Measurements from ENCODE around the gene PTDSS2. TPM values are rescaled to one million over a fixed set of nuclear protein-coding genes. Genes with fewer than 3 reads are reported as not detected.

The PTDSS2 gene
- polyA plus RNA-seq, 4 donors = 9.5 to 20.3 (median 15.4) TPM

GRCh38 chr11:496834-497564 lies 46.9 kb downstream of the PTDSS2 start:
- WGBS, 3 donors = 93 to 96% (median 95%) methylated on average over 34 of the region's 34 CpGs
- FAIRE-seq = no peak
- Histone ChIP-seq H3K4me1 (ENCODE audit: control insufficient read depth in 3 of 3, insufficient read depth in 2 of 3, low read depth in 1 of 3, low read length in 2 of 3) (no peaks in the 10 kb centered on the region), H3K27me3 (ENCODE audit: control insufficient read depth in 3 of 3, insufficient read depth in 3 of 3, low read length in 3 of 3) (no peaks in the 10 kb centered on the region), H3K9me3 (ENCODE audit: control insufficient read depth in 2 of 2, insufficient read depth in 1 of 2, low read depth in 1 of 2, low read length in 1 of 2) (no peaks in the 10 kb centered on the region), H3K4me3 (ENCODE audit: low read depth in 1 of 3, low read length in 3 of 3) (no peak overlapping the region), H3K27ac (ENCODE audit: low read depth in 1 of 3, low read length in 2 of 3) (no peak overlapping the region), H3K36me3 (ENCODE audit: control insufficient read depth in 3 of 3, insufficient read depth in 2 of 3, low read depth in 1 of 3, low read length in 3 of 3) (peaks cover 20 to 96% (median 21%) of the 10 kb centered on the region in 3 donors)
- no peak for DNase-seq

- 96% methylated on average over 31 of the region's 31 CpGs for WGBS, 3 donors
Measured at GRCh38 chr11:497565-498296, 47.7 kb downstream of the PTDSS2 start.

GRCh38 chr11:498297-499181 lies 48.5 kb downstream of the PTDSS2 start:
- Histone ChIP-seq H3K36me3 (ENCODE audit: control insufficient read depth in 3 of 3, insufficient read depth in 2 of 3, low read depth in 1 of 3, low read length in 3 of 3) (peaks cover 20 to 95% (median 21%) of the 10 kb centered on the region in 3 donors), H3K27me3 (ENCODE audit: control insufficient read depth in 3 of 3, insufficient read depth in 3 of 3, low read length in 3 of 3) (no peaks in the 10 kb centered on the region), H3K9me3 (ENCODE audit: control insufficient read depth in 2 of 2, insufficient read depth in 1 of 2, low read depth in 1 of 2, low read length in 1 of 2) (no peaks in the 10 kb centered on the region), H3K27ac (ENCODE audit: low read depth in 1 of 3, low read length in 2 of 3) (no peak overlapping the region), H3K4me1 (ENCODE audit: control insufficient read depth in 3 of 3, insufficient read depth in 2 of 3, low read depth in 1 of 3, low read length in 2 of 3) (no peaks in the 10 kb centered on the region), H3K4me3 (ENCODE audit: low read depth in 1 of 3, low read length in 3 of 3) (no peak overlapping the region)
- FAIRE-seq (no peak), DNase-seq (no peak)
- WGBS, 3 donors = 96 to 97% (median 96%) methylated on average over 38 to 39 of the region's 39 CpGs

More at GRCh38 chr11:497565-498296, 47.7 kb downstream of the PTDSS2 start:
- Histone ChIP-seq H3K4me1 (ENCODE audit: control insufficient read depth in 3 of 3, insufficient read depth in 2 of 3, low read depth in 1 of 3, low read length in 2 of 3) (no peaks in the 10 kb centered on the region), H3K9me3 (ENCODE audit: control insufficient read depth in 2 of 2, insufficient read depth in 1 of 2, low read depth in 1 of 2, low read length in 1 of 2) (no peaks in the 10 kb centered on the region), H3K27me3 (ENCODE audit: control insufficient read depth in 3 of 3, insufficient read depth in 3 of 3, low read length in 3 of 3) (no peaks in the 10 kb centered on the region), H3K36me3 (ENCODE audit: control insufficient read depth in 3 of 3, insufficient read depth in 2 of 3, low read depth in 1 of 3, low read length in 3 of 3) (peaks cover 20 to 97% (median 21%) of the 10 kb centered on the region in 3 donors), H3K4me3 (ENCODE audit: low read depth in 1 of 3, low read length in 3 of 3) (no peak overlapping the region), H3K27ac (ENCODE audit: low read depth in 1 of 3, low read length in 2 of 3) (no peak overlapping the region)
- FAIRE-seq = no peak
- no peak for DNase-seq

DNA sequence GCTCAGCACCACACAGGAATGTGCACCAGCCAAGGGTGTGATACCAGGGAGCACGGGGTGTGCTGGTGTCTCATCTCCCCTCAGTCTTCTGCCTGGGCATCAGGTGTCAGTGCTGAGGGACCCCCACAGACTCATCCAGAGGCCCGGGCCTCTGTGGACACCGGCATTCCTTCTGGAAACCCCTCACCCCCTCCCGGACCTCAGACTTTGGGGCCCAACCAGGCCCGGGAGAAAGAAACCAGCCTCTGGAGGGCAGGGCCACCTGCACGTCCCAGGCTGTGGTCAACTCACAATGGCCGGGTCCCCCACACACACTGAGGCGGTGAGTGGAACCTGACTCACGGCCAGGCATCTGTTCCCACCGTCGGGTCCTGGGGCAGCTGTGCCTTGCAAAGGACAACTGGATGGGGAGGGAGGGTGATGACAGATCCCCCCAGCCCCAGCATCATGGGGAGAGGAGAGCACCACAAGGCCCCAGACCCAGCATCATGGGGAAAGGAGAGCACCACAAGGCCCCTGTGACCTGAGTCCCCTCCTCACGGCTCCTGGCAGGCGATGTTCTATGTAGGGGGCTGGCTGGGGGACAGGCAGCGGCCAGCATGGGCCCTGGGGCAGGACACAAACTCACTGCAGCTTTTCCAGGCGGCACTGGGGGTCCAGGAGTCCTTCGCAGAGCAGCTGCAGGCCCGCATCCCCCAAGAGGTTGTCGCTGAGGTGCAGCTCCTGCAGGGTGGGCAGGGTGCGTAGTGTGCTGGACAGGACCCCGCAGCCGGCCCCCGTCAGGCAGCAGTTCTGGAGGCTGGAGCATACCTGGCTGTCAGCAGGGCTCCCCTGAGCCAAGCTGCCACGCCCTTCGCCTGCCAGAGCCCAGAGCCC lies 49.4 kb downstream of the PTDSS2 start:
- Histone ChIP-seq H3K27me3 (ENCODE audit: control insufficient read depth in 3 of 3, insufficient read depth in 3 of 3, low read length in 3 of 3) (no peaks in the 10 kb centered on the region), H3K9me3 (ENCODE audit: control insufficient read depth in 2 of 2, insufficient read depth in 1 of 2, low read depth in 1 of 2, low read length in 1 of 2) (no peaks in the 10 kb centered on the region), H3K27ac (ENCODE audit: low read depth in 1 of 3, low read length in 2 of 3) (no peak overlapping the region), H3K36me3 (ENCODE audit: control insufficient read depth in 3 of 3, insufficient read depth in 2 of 3, low read depth in 1 of 3, low read length in 3 of 3) (peaks cover 15 to 87% (median 20%) of the 10 kb centered on the region in 3 donors), H3K4me3 (ENCODE audit: low read depth in 1 of 3, low read length in 3 of 3) (no peak overlapping the region), H3K4me1 (ENCODE audit: control insufficient read depth in 3 of 3, insufficient read depth in 2 of 3, low read depth in 1 of 3, low read length in 2 of 3) (peaks cover 0 to 6% (median 0%) of the 10 kb centered on the region in 3 donors)
- 94 to 97% (median 97%) methylated on average over 24 of the region's 24 CpGs for whole genome bisulfite sequencing, 3 donors
- DNase-seq = no peak
- no peak for FAIRE-seq

DNA sequence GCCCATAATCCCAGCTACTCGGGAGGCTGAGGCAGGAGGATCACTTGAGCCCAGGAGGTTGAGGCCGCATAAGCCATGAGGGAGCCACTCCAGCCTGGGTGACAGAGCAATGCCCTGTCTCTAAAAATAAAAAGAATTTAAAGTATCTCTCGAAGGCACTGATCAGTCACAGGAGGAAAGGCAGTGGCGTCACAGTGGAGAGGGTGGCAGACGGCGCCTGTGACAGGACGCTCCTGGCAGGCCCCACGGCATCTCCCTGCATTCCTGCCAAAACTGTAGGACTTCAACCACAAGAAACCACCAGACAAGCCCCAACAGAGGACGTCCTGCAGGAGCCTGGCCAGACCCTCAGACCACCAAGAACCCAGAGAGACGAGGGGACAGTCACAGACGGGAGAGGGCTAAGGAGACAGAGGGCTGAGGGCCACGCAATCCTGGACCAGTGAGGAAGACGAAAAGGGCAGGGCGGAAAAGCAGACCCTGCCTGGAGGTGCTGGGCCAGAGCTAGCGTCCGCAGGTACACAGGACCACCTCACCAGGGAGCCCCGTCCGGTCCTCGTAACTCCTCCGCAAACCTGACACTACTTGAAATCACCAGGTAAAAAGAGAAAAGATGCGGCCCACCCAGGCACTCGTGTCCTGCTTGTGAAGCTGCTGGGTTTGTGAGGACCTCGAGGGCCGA lies 51.1 kb downstream of the PTDSS2 start:
- WGBS, 3 donors = 94 to 97% (median 97%) methylated on average over 23 to 24 of the region's 24 CpGs
- Histone ChIP-seq H3K9me3 (ENCODE audit: control insufficient read depth in 2 of 2, insufficient read depth in 1 of 2, low read depth in 1 of 2, low read length in 1 of 2) (no peaks in the 10 kb centered on the region), H3K36me3 (ENCODE audit: control insufficient read depth in 3 of 3, insufficient read depth in 2 of 3, low read depth in 1 of 3, low read length in 3 of 3) (peaks cover 11 to 74% (median 14%) of the 10 kb centered on the region in 3 donors), H3K27me3 (ENCODE audit: control insufficient read depth in 3 of 3, insufficient read depth in 3 of 3, low read length in 3 of 3) (no peaks in the 10 kb centered on the region), H3K27ac (ENCODE audit: low read depth in 1 of 3, low read length in 2 of 3) (no peak overlapping the region), H3K4me3 (ENCODE audit: low read depth in 1 of 3, low read length in 3 of 3) (no peak overlapping the region), H3K4me1 (ENCODE audit: control insufficient read depth in 3 of 3, insufficient read depth in 2 of 3, low read depth in 1 of 3, low read length in 2 of 3) (peaks cover 3 to 22% (median 7%) of the 10 kb centered on the region in 3 donors)
- FAIRE-seq (no peak), DNase-seq (no peak)

DNA sequence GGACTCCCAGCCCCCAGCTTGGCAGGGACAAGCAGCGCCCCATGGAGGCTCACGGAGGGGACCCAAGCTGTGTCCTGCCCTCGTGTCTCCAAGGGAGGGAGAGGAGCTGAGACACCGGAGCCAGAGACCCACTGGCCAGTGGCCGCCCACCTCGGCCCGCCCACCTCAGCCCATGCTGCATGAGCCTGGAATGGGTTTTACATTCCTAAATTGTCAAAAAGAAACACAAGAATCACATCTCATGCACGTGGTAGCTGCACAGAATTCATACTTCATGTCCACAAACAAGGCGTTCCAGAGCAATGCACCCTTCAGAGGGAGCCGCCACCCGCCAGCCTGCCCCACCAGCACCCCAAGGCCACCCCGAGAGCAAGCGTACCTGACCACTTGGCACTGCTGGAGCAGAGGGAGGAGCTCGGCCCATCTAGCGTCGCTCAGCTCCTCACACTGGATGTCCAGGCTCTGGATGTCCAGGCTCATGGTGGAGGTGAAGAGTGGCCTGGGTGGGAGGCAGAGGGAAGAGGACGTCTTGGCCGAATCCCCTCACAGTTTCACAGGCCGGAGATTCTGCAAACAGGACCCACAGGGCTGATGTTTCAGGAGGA lies 51.7 kb downstream of the PTDSS2 start:
- H3K27ac ChIP-seq (ENCODE audit: low read depth in 1 of 3, low read length in 2 of 3) = no peak overlapping the region
- no peaks in the 10 kb centered on the region for H3K27me3 ChIP-seq (ENCODE audit: control insufficient read depth in 3 of 3, insufficient read depth in 3 of 3, low read length in 3 of 3)
- H3K9me3 ChIP-seq (ENCODE audit: control insufficient read depth in 2 of 2, insufficient read depth in 1 of 2, low read depth in 1 of 2, low read length in 1 of 2) = no peaks in the 10 kb centered on the region
- peaks cover 11 to 67% (median 14%) of the 10 kb centered on the region in 3 donors for H3K36me3 ChIP-seq (ENCODE audit: control insufficient read depth in 3 of 3, insufficient read depth in 2 of 3, low read depth in 1 of 3, low read length in 3 of 3)
- WGBS, 3 donors = 84 to 89% (median 88%) methylated on average over 17 to 19 of the region's 19 CpGs
- no peak overlapping the region for H3K4me3 ChIP-seq (ENCODE audit: low read depth in 1 of 3, low read length in 3 of 3)
- H3K4me1 ChIP-seq (ENCODE audit: control insufficient read depth in 3 of 3, insufficient read depth in 2 of 3, low read depth in 1 of 3, low read length in 2 of 3) = peaks cover 3 to 22% (median 7%) of the 10 kb centered on the region in 3 donors
- no peak for DNase-seq
- FAIRE-seq = no peak
